Lung (tissue), 12 donors: ENCODE measurements around the gene LACC1. TPM values are rescaled to one million over a fixed set of nuclear protein-coding genes. Genes with fewer than 3 reads are reported as not detected.

Experiments
- ATAC-seq: fragments of 200-7000 bp; cut with Tn5 transposase; one replicate; pipeline ENCODE4 v1.9.1; 2020; ENCODE audit warnings: moderate number of reproducible peaks; ENCODE audit not compliant: insufficient read depth, low FRiP score
- DNase-seq, 3 donors: peaks; one replicate each; pipeline ENCODE4 v3.0.0-alpha.2; 2013 to 2017
- H3K27ac ChIP-seq, 2 donors: one replicate each; pipeline ENCODE4 v1.5.1; 2013; ENCODE audit warnings: mild to moderate bottlenecking in 2 of 2, moderate library complexity in 2 of 2, control low read depth in 1 of 2, inconsistent platforms in 1 of 2, low read depth in 1 of 2, low read length in 1 of 2
- H3K27me3 ChIP-seq, 3 donors: one replicate each; pipeline ENCODE4 v1.5.1; 2013; ENCODE audit warnings: low read length in 2 of 3; ENCODE audit not compliant: control insufficient read depth in 3 of 3, insufficient read depth in 3 of 3
- H3K36me3 ChIP-seq, 4 donors: one replicate each; pipeline ENCODE4 v1.5.1; 2013; ENCODE audit warnings: low read length in 4 of 4, mild to moderate bottlenecking in 1 of 4, moderate library complexity in 1 of 4; ENCODE audit not compliant: control insufficient read depth in 4 of 4, insufficient read depth in 4 of 4
- H3K4me1 ChIP-seq, 5 donors: one replicate each; pipeline ENCODE4 v1.5.1; 2013; ENCODE audit warnings: low read length in 5 of 5, mild to moderate bottlenecking in 2 of 5, moderate library complexity in 1 of 5; ENCODE audit not compliant: control insufficient read depth in 5 of 5, insufficient read depth in 5 of 5
- H3K4me3 ChIP-seq: one replicate; pipeline ENCODE4 v1.5.1; 2013; ENCODE audit warnings: mild to moderate bottlenecking, control low read depth, moderate library complexity
- H3K9ac ChIP-seq, 2 donors: one replicate each; pipeline ENCODE4 v1.5.1; 2013; ENCODE audit warnings: low read length in 2 of 2, control low read depth in 1 of 2; ENCODE audit not compliant: insufficient read depth in 1 of 2
- H3K9me3 ChIP-seq, 4 donors: one replicate each; pipeline ENCODE4 v1.5.1; 2013; ENCODE audit warnings: low read length in 3 of 4, mild to moderate bottlenecking in 1 of 4, moderate library complexity in 1 of 4; ENCODE audit not compliant: control insufficient read depth in 4 of 4, insufficient read depth in 3 of 4
- CTCF ChIP-seq: IDR thresholded peaks from 2 replicates; pipeline ENCODE4 v1.5.1; 2012; ENCODE audit warnings: mild to moderate bottlenecking; ENCODE audit errors: control extremely low read depth, extremely low read depth
- WGBS, 2 donors: extraction: QIAGEN DNeasy Blood & Tissue Kit; methylation state at CpG; one replicate each; pipeline ENCODE4 v1.1.7; 2013; 5-methylcytosine and 5-hydroxymethylcytosine counted together
- polyA plus RNA-seq, 2 donors: library from polyadenylated mRNA; stranded (reverse); fragments of 200-250 nt; gene quantifications; one replicate each; pipeline ENCODE4 v1.2.1, GENCODE V29; 2013
- total RNA-seq, 2 donors: library from RNA; depleted of rRNA in 1 of 2; stranded (reverse); fragments of >200 nt in 1 of 2; gene quantifications; one replicate each; pipeline ENCODE4 v1.2.1, GENCODE V29; 2014 to 2021
- donor health status: control.
- donor health status: control.
- donor health status: Bipolar disorder and iron deficiency.
- donor health status: healthy.
- donor health status: DM: yes; HTN: yes; CAD: no.

The LACC1 gene
- total and polyA plus RNA-seq, 4 donors = 4.9 to 11.0 (median 7.2) TPM

GRCh38 chr13:43916828-43917227 is 37.1 kb downstream of the LACC1 start:
- no peak for ATAC-seq
- no peak for DNase-seq
- H3K9me3 ChIP-seq = no peaks in the 10 kb centered on the region
- no peak overlapping the region for H3K4me3 ChIP-seq
- no peak overlapping the region for H3K27ac ChIP-seq
- no peak overlapping the region for H3K9ac ChIP-seq
- no peaks in the 10 kb centered on the region for H3K36me3 ChIP-seq
- peaks cover 0 to 4% (median 0%) of the 10 kb centered on the region in 5 donors for H3K4me1 ChIP-seq
- TF ChIP-seq CTCF = no peak
- H3K27me3 ChIP-seq = no peaks in the 10 kb centered on the region
- WGBS, 2 donors = 51 to 57% methylated on average over 2 of the region's 2 CpGs

GRCh38 chr13:43918636-43919035 is 38.9 kb downstream of the LACC1 start:
- Histone ChIP-seq H3K9me3 (no peaks in the 10 kb centered on the region), H3K9ac (no peak overlapping the region), H3K27ac (no peak overlapping the region), H3K4me3 (no peak overlapping the region), H3K27me3 (no peaks in the 10 kb centered on the region), H3K4me1 (no peaks in the 10 kb centered on the region), H3K36me3 (no peaks in the 10 kb centered on the region)
- no peak for DNase-seq
- 83 to 88% methylated on average over 5 of the region's 5 CpGs for WGBS, 2 donors
- no peak for TF ChIP-seq CTCF
- no peak for ATAC-seq

- ATAC-seq = no peak
- WGBS, 2 donors = 95 to 96% methylated on average over 1 of the region's 1 CpG
- TF ChIP-seq CTCF = no peak
- H3K9me3 ChIP-seq = no peaks in the 10 kb centered on the region
- no peaks in the 10 kb centered on the region for H3K27me3 ChIP-seq
- no peak for DNase-seq
- H3K36me3 ChIP-seq = no peaks in the 10 kb centered on the region
- H3K9ac ChIP-seq = no peak overlapping the region
- no peaks in the 10 kb centered on the region for H3K4me1 ChIP-seq
- no peak overlapping the region for H3K4me3 ChIP-seq
- H3K27ac ChIP-seq = no peak overlapping the region
Observed at GRCh38 chr13:43920965-43921674, 41.4 kb downstream of the LACC1 start.
